ENCODE results near the gene STX4. TPM values are rescaled to one million over a fixed set of nuclear protein-coding genes. Genes with fewer than 3 reads are reported as not detected.

The STX4 gene
- total RNA-seq, 1 experiment from 2014 or later = 85.8 TPM

GRCh38 chr16:31071861-31072260 is 38.5 kb downstream of the STX4 start:
- Histone ChIP-seq H2AFZ (no peak overlapping the region), H3K9me2 (ENCODE audit: insufficient read depth) (no peaks in the 10 kb centered on the region; the same call in 1 of the 2 replicates), H3K9me3 (ENCODE audit: insufficient read depth, low read depth) (no peaks in the 10 kb centered on the region), H3F3A (ENCODE audit: insufficient read depth, low read depth) (peaks cover 8% of the 10 kb centered on the region; the same call in 1 of the 2 replicates), H3K4me1 (replicated peaks; ENCODE audit: insufficient read depth) (peaks cover 20% of the 10 kb centered on the region), H3K79me2 (ENCODE audit: low read depth) (peaks cover 84% of the 10 kb centered on the region), H3K36me3 (ENCODE audit: low read depth) (no peaks in the 10 kb centered on the region), H3K4me2 (peak overlapping the region; percentile 89), H3K4me3 (peak overlapping the region; percentile 89), H4K20me1 (ENCODE audit: insufficient read depth) (peaks cover 4% of the 10 kb centered on the region; the same call in 1 of the 2 replicates), H3K27me3 (ENCODE audit: insufficient read depth, low read depth) (no peaks in the 10 kb centered on the region), H3K27ac (no peak overlapping the region)
- ChIA-PET CTCF (interaction anchor here (0.6 to 1.3 kb wide), 4 partner anchors 18 to 88 kb away, joined by 3 to 5 read pairs (median 4); partner anchors contain the start of gene HSD3B7), POLR2A (ENCODE audit: unreplicated experiment) (interaction anchor here (0.5 kb wide), 1 partner anchor 108 kb away, joined by 5 read pairs; the partner anchor contains the start of gene FUS)
- no peak for TF ChIP-seq CTCF (conservative IDR thresholded peaks at IDR 0.05)
- TF ChIP-seq EZH2 (IDR thresholded peaks at IDR 0.05; ENCODE audit: low read depth) = no peak
- BruUV-seq (replicated peaks) = no TSS peak
- DNase-seq = no peak
- intact Hi-C loops (cut with micrococcal nuclease; ENCODE audit: unreplicated experiment) = loop anchor here (2.0 kb wide), 1 partner anchor 381 kb away; no protein-coding TSS in a partner anchor

- CTCF ChIA-PET = interaction anchor here (0.6 to 1.3 kb wide), 2 partner anchors 19 to 87 kb away, joined by 4 to 5 read pairs; partner anchors contain the start of gene HSD3B7
- no peak for TF ChIP-seq EZH2 (IDR thresholded peaks at IDR 0.05; ENCODE audit: low read depth)
- no peak for TF ChIP-seq CTCF (conservative IDR thresholded peaks at IDR 0.05)
- intact Hi-C loops (cut with micrococcal nuclease; ENCODE audit: unreplicated experiment) = loop anchor here (2.0 kb wide), 1 partner anchor 380 kb away; no protein-coding TSS in a partner anchor
- Histone ChIP-seq H3K27ac (0 out of 2 replicates have a peak overlapping the region, but pooled peaks have one; percentile 62), H3K79me2 (ENCODE audit: low read depth) (peaks cover 84% of the 10 kb centered on the region), H3K9me3 (ENCODE audit: insufficient read depth, low read depth) (no peaks in the 10 kb centered on the region), H3K36me3 (ENCODE audit: low read depth) (no peaks in the 10 kb centered on the region), H2AFZ (peak overlapping the region; percentile 93), H3K4me3 (peak overlapping the region; percentile 89), H3K4me1 (replicated peaks; ENCODE audit: insufficient read depth) (peaks cover 20% of the 10 kb centered on the region), H3K4me2 (peak overlapping the region; percentile 89), H3K27me3 (ENCODE audit: insufficient read depth, low read depth) (no peaks in the 10 kb centered on the region), H4K20me1 (ENCODE audit: insufficient read depth) (peaks cover 4% of the 10 kb centered on the region; the same call in 1 of the 2 replicates), H3K9me2 (ENCODE audit: insufficient read depth) (no peaks in the 10 kb centered on the region), H3F3A (ENCODE audit: insufficient read depth, low read depth) (peaks cover 4% of the 10 kb centered on the region; the same call in 1 of the 2 replicates)
- POLR2A ChIA-PET (ENCODE audit: unreplicated experiment) = interaction anchor here (0.5 to 1.7 kb wide), 3 partner anchors 45 to 501 kb away, joined by 3 to 16 read pairs (median 5); partner anchors contain the start of genes FUS, KAT8 and ZNF688
- TSS peak; percentile 55 for BruUV-seq (replicated peaks)
- peak in 1 of 2 experiments; percentile 24 for DNase-seq
Measured at GRCh38 chr16:31072540-31073141, 39.3 kb downstream of the STX4 start.

- Histone ChIP-seq H3K9me3 (ENCODE audit: insufficient read depth, low read depth) (no peaks in the 10 kb centered on the region), H3K9me2 (ENCODE audit: insufficient read depth) (no peaks in the 10 kb centered on the region), H3F3A (ENCODE audit: insufficient read depth, low read depth) (peaks cover 4% of the 10 kb centered on the region; the same call in 1 of the 2 replicates), H3K36me3 (ENCODE audit: low read depth) (no peaks in the 10 kb centered on the region), H3K79me2 (ENCODE audit: low read depth) (peaks cover 82% of the 10 kb centered on the region), H3K4me2 (peak overlapping the region; percentile 89), H3K4me3 (peak overlapping the region; percentile 89), H3K4me1 (replicated peaks; ENCODE audit: insufficient read depth) (peaks cover 20% of the 10 kb centered on the region), H2AFZ (peak overlapping the region; percentile 93), H3K27ac (peak overlapping the region; percentile 62), H4K20me1 (ENCODE audit: insufficient read depth) (peaks cover 7% of the 10 kb centered on the region), H3K27me3 (ENCODE audit: insufficient read depth, low read depth) (no peaks in the 10 kb centered on the region)
- CTCF ChIA-PET = interaction anchor here (0.6 to 1.6 kb wide), 3 partner anchors 51 to 88 kb away, joined by 7 to 21 read pairs (median 16); partner anchors contain the start of gene HSD3B7
- POLR2A ChIA-PET (ENCODE audit: unreplicated experiment) = interaction anchor here (0.6 to 1.7 kb wide), 12 partner anchors 27 to 1039 kb away, joined by 3 to 16 read pairs (median 4); partner anchors contain the start of genes CTF1, KAT8, PRSS8 and ZNF688
- BruUV-seq (replicated peaks) = no TSS peak
- DNase-seq = peak; percentile 85 to 95
- no peak for TF ChIP-seq CTCF (conservative IDR thresholded peaks at IDR 0.05)
- intact Hi-C loops (cut with micrococcal nuclease; ENCODE audit: unreplicated experiment) = loop anchor here (2.0 kb wide), 1 partner anchor 379 kb away; no protein-coding TSS in a partner anchor
Measured at GRCh38 chr16:31073142-31073969, 40.0 kb downstream of the STX4 start.
